Smooth muscle cell (in vitro differentiated cells): ENCODE measurements around the gene C19orf47. TPM values are rescaled to one million over a fixed set of nuclear protein-coding genes. Genes with fewer than 3 reads are reported as not detected.

ENCODE experiments used
- DNase-seq: peaks from one replicate; lab custom pipeline; 2025; ENCODE audit not compliant: unreplicated experiment; lab: John Stamatoyannopoulos, UW
- H2AFZ ChIP-seq: fragments of 200-600 bp; sonication (generic); 2 replicates; pipeline ENCODE4 v1.6.0; 2016; ENCODE audit warnings: antibody characterized with exemption, low read depth, mild to moderate bottlenecking
- H3F3A ChIP-seq: fragments of 200-600 bp; sonication (generic); 2 replicates; pipeline ENCODE4 v1.6.0; 2017; ENCODE audit warnings: antibody characterized with exemption, low read depth
- H3K27ac ChIP-seq: fragments of 200-600 bp; sonication (generic); 2 replicates; pipeline ENCODE4 v1.5.1; 2016; ENCODE audit warnings: low read depth, mild to moderate bottlenecking
- H3K27me3 ChIP-seq: fragments of 200-600 bp; sonication (generic); 2 replicates; pipeline ENCODE4 v1.6.1; 2016; ENCODE audit warnings: low read depth, mild to moderate bottlenecking
- H3K36me3 ChIP-seq: fragments of 200-600 bp; sonication (generic); 2 replicates; pipeline ENCODE4 v1.5.1; 2016; ENCODE audit warnings: low read depth
- H3K4me1 ChIP-seq: fragments of 200-600 bp; sonication (generic); 2 replicates; pipeline ENCODE4 v1.5.1; 2016; ENCODE audit warnings: low read depth
- H3K4me2 ChIP-seq: fragments of 200-600 bp; sonication (generic); 2 replicates; pipeline ENCODE4 v1.6.0; 2016; ENCODE audit warnings: mild to moderate bottlenecking
- H3K4me3 ChIP-seq: fragments of 200-600 bp; sonication (generic); 2 replicates; pipeline ENCODE4 v1.5.1; 2016; ENCODE audit warnings: mild to moderate bottlenecking
- H3K79me2 ChIP-seq: fragments of 200-600 bp; sonication (generic); 2 replicates; pipeline ENCODE4 v1.6.0; 2016; ENCODE audit warnings: low read depth, mild to moderate bottlenecking
- H3K9ac ChIP-seq: fragments of 200-600 bp; sonication (generic); 2 replicates; pipeline ENCODE4 v1.6.0; 2016; ENCODE audit warnings: low read depth
- H3K9me3 ChIP-seq: fragments of 200-600 bp; sonication (generic); replicated peaks from 2 replicates; pipeline ENCODE4 v1.5.1; 2016; ENCODE audit warnings: low read depth
- H4K20me1 ChIP-seq: fragments of 200-600 bp; sonication (generic); 2 replicates; pipeline ENCODE4 v1.6.0; 2016; ENCODE audit warnings: low read depth
- CTCF ChIP-seq: fragments of 200-600 bp; sonication (generic); IDR thresholded peaks from 2 replicates; pipeline ENCODE4 v1.5.1; 2017; ENCODE audit warnings: borderline replicate concordance, mild to moderate bottlenecking, antibody characterized with exemption; ENCODE audit not compliant: insufficient read depth, poor library complexity, severe bottlenecking
- WGBS: methylation state at CpG from one replicate; pipeline ENCODE4 v1.1.7; 2016; ENCODE audit warnings: low lambda C conversion rate; 5-methylcytosine and 5-hydroxymethylcytosine counted together
- polyA plus RNA-seq: library from polyadenylated mRNA; unstranded; fragments of >200 nt; fragmentation: Nextera tagmentation; extraction: Ambion mirVana; gene quantifications from 2 replicates; pipeline ENCODE4 v1.2.1, GENCODE V29; 2016
- total RNA-seq: library from RNA; depleted of rRNA; stranded (reverse); fragments of >200 nt; gene quantifications from 2 replicates; pipeline ENCODE4 v1.2.3, GENCODE V29; 2014

The C19orf47 gene
- total and polyA plus RNA-seq, 2 experiments from 2014 or later, result 6.3 to 9.3 TPM

- Histone ChIP-seq H3K9ac (no peak overlapping the region), H3K79me2 (peaks cover 86% of the 10 kb centered on the region), H3K27me3 (no peaks in the 10 kb centered on the region), H2AFZ (no peak overlapping the region), H4K20me1 (peaks cover 69% of the 10 kb centered on the region), H3F3A (peaks cover 4% of the 10 kb centered on the region), H3K4me2 (no peak overlapping the region), H3K4me3 (no peak overlapping the region), H3K36me3 (no peaks in the 10 kb centered on the region), H3K9me3 (no peaks in the 10 kb centered on the region), H3K4me1 (peaks cover 7% of the 10 kb centered on the region), H3K27ac (no peak overlapping the region)
- 91% methylated on average over 14 of the region's 14 CpGs for WGBS
- TF ChIP-seq CTCF, result no peak
- no peak for DNase-seq
Observed at GRCh38 chr19:40281381-40282208, 66.6 kb downstream of the C19orf47 start.

- Histone ChIP-seq H3K27ac (no peak overlapping the region), H3K27me3 (no peaks in the 10 kb centered on the region), H3K4me2 (no peak overlapping the region), H3K9me3 (no peaks in the 10 kb centered on the region), H3K9ac (no peak overlapping the region), H3K36me3 (no peaks in the 10 kb centered on the region), H3K4me3 (no peak overlapping the region), H2AFZ (no peak overlapping the region), H3F3A (peaks cover 2% of the 10 kb centered on the region), H3K4me1 (peaks cover 7% of the 10 kb centered on the region), H4K20me1 (peaks cover 78% of the 10 kb centered on the region), H3K79me2 (peaks cover 94% of the 10 kb centered on the region)
- TF ChIP-seq CTCF, result no peak
- 84% methylated on average over 10 of the region's 10 CpGs for WGBS
- no peak for DNase-seq
Observed at GRCh38 chr19:40280608-40281221, 67.5 kb downstream of the C19orf47 start.

DNA sequence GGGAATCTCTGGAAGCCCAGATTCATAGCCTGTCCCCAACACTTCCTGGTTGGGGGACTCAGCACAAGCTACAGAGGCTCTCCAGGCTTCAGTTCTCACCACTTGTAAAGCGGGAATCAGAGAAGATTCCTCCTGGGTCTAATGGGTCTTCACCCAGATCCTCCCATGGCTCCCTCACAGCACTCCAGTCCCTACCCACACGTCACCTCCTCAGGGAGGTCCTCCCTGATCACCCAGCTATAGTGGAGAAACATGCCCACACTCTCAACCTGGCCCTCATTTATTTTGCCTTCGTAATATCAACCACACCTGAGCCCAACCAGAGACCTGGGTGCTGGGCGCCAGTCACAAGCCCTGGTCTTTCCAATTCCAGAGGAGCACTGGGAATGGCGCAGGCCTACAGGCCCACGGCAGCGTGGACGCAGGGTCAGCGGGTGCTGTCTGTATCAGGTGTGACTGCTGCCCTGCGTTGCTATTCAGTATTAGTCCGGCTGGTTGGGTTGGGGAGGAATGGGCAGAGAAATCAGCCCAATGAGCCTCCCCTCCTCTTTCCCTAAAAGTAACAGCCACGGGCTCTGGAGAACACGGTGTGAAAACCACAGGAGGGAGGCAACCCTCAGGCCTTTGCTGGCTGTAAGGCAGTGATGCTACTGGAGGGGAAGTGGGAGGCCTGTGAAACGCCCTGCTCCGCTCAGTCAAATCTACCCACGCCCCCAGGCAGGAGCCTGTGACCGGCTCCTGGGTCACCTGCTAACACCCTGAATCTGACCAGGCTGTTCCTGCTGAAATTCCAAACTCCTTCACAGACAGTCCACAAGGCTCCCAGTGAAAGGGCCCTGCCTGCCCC, 68.2 kb downstream of the C19orf47 start:
- Histone ChIP-seq H3K4me1 (peaks cover 7% of the 10 kb centered on the region), H2AFZ (no peak overlapping the region), H3K27me3 (no peaks in the 10 kb centered on the region), H3K79me2 (peaks cover 97% of the 10 kb centered on the region), H3K4me3 (no peak overlapping the region), H4K20me1 (peaks cover 86% of the 10 kb centered on the region), H3K27ac (no peak overlapping the region), H3K9me3 (no peaks in the 10 kb centered on the region), H3K4me2 (no peak overlapping the region), H3F3A (no peaks in the 10 kb centered on the region), H3K36me3 (no peaks in the 10 kb centered on the region), H3K9ac (no peak overlapping the region)
- TF ChIP-seq CTCF, result no peak
- no peak for DNase-seq
- 84% methylated on average over 17 of the region's 17 CpGs for WGBS
